ENCODE data around the gene LEKR1. TPM values are rescaled to one million over a fixed set of nuclear protein-coding genes. Genes with fewer than 3 reads are reported as not detected.

LEKR1 gene
- total RNA-seq, 1 donor from 2014 or later, result 1.8 TPM

DNA sequence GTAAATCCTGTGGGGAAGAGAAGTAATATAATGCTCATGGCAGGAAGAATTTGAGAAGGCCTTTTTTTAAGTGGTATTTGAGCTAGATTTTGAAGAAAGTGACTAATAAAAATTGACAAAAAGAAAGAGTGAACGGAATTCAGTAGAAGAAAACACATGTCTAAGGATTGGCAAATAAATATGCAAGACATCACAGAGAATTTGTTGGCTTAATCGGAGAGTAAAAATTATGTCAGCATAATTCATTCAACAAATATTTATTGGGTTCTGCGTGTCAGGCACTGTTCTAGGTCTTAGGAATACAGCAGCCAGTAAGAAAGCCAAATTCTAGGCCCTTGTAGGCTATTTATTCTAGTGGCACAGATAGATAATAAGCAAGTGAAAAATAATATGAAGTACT is 33.6 kb upstream of the LEKR1 start:
- TF ChIP-seq, protein P1, sequence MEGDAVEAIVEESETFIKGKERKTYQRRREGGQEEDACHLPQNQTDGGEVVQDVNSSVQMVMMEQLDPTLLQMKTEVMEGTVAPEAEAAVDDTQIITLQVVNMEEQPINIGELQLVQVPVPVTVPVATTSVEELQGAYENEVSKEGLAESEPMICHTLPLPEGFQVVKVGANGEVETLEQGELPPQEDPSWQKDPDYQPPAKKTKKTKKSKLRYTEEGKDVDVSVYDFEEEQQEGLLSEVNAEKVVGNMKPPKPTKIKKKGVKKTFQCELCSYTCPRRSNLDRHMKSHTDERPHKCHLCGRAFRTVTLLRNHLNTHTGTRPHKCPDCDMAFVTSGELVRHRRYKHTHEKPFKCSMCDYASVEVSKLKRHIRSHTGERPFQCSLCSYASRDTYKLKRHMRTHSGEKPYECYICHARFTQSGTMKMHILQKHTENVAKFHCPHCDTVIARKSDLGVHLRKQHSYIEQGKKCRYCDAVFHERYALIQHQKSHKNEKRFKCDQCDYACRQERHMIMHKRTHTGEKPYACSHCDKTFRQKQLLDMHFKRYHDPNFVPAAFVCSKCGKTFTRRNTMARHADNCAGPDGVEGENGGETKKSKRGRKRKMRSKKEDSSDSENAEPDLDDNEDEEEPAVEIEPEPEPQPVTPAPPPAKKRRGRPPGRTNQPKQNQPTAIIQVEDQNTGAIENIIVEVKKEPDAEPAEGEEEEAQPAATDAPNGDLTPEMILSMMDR (conservative IDR thresholded peaks at IDR 0.05), result no peak
- no peaks in the 10 kb centered on the region for H3K27me3 Mint-ChIP-seq (ENCODE audit: low read depth)
- H3K27ac Mint-ChIP-seq (ENCODE audit: unreplicated experiment), result no peak overlapping the region
- H3K4me1 Mint-ChIP-seq, result peaks cover 28% of the 10 kb centered on the region
- no peaks in the 10 kb centered on the region for H3K9me3 Mint-ChIP-seq
- no peak for DNase-seq (ENCODE audit: low read depth, low spot score)
- no peaks in the 10 kb centered on the region for H3K36me3 Mint-ChIP-seq (ENCODE audit: low read depth)
- no peak overlapping the region for H3K4me3 Mint-ChIP-seq

DNA sequence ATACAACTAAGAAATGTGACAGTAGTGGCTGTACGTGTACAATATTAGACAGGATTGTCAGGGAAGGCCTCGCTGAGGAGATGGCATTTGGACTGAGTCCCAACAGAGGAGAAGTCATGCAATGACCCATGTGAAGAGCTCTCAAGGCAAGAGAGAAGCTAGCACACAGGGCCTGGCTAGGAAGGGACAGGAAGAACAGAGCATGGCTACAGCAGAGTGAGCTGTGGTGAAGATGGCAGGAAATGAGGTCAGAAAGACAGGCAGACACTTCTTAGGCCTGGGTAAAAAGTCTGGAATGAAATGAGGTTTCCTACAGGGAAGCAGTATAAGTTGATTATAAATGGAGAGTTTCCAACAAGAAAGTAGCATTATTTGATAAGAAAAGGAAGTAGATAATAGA is 33.2 kb upstream of the LEKR1 start:
- Mint-ChIP-seq H3K27me3 (ENCODE audit: low read depth) (no peaks in the 10 kb centered on the region), H3K36me3 (ENCODE audit: low read depth) (no peaks in the 10 kb centered on the region), H3K4me3 (no peak overlapping the region), H3K4me1 (peaks cover 28% of the 10 kb centered on the region), H3K27ac (ENCODE audit: unreplicated experiment) (peak overlapping the region; percentile 94), H3K9me3 (no peaks in the 10 kb centered on the region)
- DNase-seq (ENCODE audit: low read depth, low spot score), result no peak
- TF ChIP-seq, protein P1 (conservative IDR thresholded peaks at IDR 0.05), result no peak

- H3K9me3 Mint-ChIP-seq, result no peaks in the 10 kb centered on the region
- TF ChIP-seq, protein P1 (conservative IDR thresholded peaks at IDR 0.05), result no peak
- H3K27ac Mint-ChIP-seq (ENCODE audit: unreplicated experiment), result peak overlapping the region; percentile 94
These were observed 32.8 kb upstream of the LEKR1 start for GRCh38 chr3:156793400-156793799.

GRCh38 chr3:156793851-156794250 is 32.3 kb upstream of the LEKR1 start:
- peaks cover under 1% of the 10 kb centered on the region for H3K9me3 Mint-ChIP-seq
- H3K4me1 Mint-ChIP-seq, result peaks cover 28% of the 10 kb centered on the region
- DNase-seq (ENCODE audit: low read depth, low spot score), result no peak
- peak overlapping the region; percentile 94 for H3K27ac Mint-ChIP-seq (ENCODE audit: unreplicated experiment)
- TF ChIP-seq, protein P1 (conservative IDR thresholded peaks at IDR 0.05), result no peak
- H3K36me3 Mint-ChIP-seq (ENCODE audit: low read depth), result peaks cover under 1% of the 10 kb centered on the region
- H3K4me3 Mint-ChIP-seq, result no peak overlapping the region
- H3K27me3 Mint-ChIP-seq (ENCODE audit: low read depth), result no peaks in the 10 kb centered on the region

More at GRCh38 chr3:156793400-156793799, 32.8 kb upstream of the LEKR1 start:
- Mint-ChIP-seq H3K27me3 (ENCODE audit: low read depth) (no peaks in the 10 kb centered on the region), H3K36me3 (ENCODE audit: low read depth) (no peaks in the 10 kb centered on the region), H3K4me1 (peaks cover 28% of the 10 kb centered on the region), H3K4me3 (no peak overlapping the region)
- no peak for DNase-seq (ENCODE audit: low read depth, low spot score)

- H3K27me3 Mint-ChIP-seq (ENCODE audit: low read depth), result no peaks in the 10 kb centered on the region
- DNase-seq (ENCODE audit: low read depth, low spot score), result no peak
- TF ChIP-seq, protein P1 (conservative IDR thresholded peaks at IDR 0.05), result no peak
- H3K27ac Mint-ChIP-seq (ENCODE audit: unreplicated experiment), result no peak overlapping the region
- no peak overlapping the region for H3K4me3 Mint-ChIP-seq
- peaks cover 28% of the 10 kb centered on the region for H3K4me1 Mint-ChIP-seq
- H3K36me3 Mint-ChIP-seq (ENCODE audit: low read depth), result peaks cover 10% of the 10 kb centered on the region
- peaks cover 16% of the 10 kb centered on the region for H3K9me3 Mint-ChIP-seq
These were observed 30.2 kb upstream of the LEKR1 start for GRCh38 chr3:156795890-156796481.

Data from neural crest cell (in vitro differentiated cells).